ENCODE measurements around the gene CNTN2. TPM values are rescaled to one million over a fixed set of nuclear protein-coding genes. Genes with fewer than 3 reads are reported as not detected.

CNTN2 gene
- total RNA-seq, 1 donor from 2014 or later: not detected

- no peak for DNase-seq (ENCODE audit: extremely low read depth, low read depth, low spot score)
Measured at GRCh38 chr1:205017766-205018165, 25.2 kb upstream of the CNTN2 start.

DNA sequence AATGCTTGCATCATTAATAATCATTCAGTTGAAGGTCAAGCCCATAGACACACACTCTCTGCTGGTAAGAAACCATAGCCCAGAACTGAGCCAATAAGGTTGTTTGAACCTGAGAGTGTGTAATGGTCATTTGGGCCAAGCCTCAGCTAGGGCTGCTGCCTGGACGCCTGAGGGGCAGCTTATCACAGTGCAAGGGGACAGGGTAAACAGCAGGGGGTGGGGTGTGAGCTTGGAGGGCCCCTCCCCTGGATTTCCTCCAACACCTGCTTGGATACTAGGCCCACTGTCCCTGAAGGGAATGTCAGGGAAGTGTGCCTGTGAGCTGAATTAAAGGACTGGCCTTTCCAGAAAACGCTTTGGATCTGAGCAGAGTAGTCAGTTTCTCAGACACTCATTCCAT is 24.6 kb upstream of the CNTN2 start:
- no peak for DNase-seq (ENCODE audit: extremely low read depth, low read depth, low spot score)

DNA sequence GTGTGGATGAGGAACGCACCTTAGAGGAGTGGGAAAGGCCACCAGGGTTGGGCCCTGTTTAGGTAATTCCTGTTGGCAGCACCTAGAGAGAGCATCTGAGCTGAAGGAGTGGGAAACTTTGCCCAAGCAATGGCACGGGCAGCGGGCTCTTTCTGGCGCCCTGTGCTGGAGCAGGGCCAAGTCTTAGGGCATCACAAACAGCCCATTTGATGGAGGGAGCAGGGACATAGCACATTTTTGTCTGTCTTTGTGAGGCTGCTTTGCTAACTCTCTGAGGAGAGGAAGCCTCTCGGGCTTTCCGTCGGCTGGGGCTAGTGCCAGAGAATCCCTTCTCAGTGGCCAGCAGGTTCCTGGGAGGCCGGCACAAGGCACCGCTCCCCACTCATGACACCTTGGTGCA is 22.5 kb upstream of the CNTN2 start:
- no peak for DNase-seq (ENCODE audit: extremely low read depth, low read depth, low spot score)

- DNase-seq (ENCODE audit: extremely low read depth, low read depth, low spot score): no peak
Measured at GRCh38 chr1:205024679-205025078, 18.3 kb upstream of the CNTN2 start.

DNA sequence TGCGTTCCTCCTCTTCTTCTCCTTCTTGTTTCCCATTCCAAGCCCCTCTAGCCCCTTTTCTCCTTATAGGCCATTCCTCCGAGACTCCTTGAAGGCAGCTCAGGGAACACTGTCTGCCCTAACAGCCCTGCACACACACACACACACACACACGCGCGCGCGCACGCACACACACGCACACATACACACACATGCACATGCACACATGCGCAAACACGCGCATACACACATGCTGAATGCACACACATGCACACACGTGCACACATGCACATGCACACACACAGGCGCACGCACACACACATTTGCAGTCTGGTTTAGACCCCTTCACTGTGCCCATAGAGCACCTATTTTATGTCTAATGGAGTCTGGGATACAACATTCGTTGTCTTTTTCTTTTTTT is 17.8 kb upstream of the CNTN2 start:
- DNase-seq (ENCODE audit: extremely low read depth, low read depth, low spot score): no peak

- no peak for DNase-seq (ENCODE audit: extremely low read depth, low read depth, low spot score)
Measured at GRCh38 chr1:205026181-205026580, 16.8 kb upstream of the CNTN2 start.

DNA sequence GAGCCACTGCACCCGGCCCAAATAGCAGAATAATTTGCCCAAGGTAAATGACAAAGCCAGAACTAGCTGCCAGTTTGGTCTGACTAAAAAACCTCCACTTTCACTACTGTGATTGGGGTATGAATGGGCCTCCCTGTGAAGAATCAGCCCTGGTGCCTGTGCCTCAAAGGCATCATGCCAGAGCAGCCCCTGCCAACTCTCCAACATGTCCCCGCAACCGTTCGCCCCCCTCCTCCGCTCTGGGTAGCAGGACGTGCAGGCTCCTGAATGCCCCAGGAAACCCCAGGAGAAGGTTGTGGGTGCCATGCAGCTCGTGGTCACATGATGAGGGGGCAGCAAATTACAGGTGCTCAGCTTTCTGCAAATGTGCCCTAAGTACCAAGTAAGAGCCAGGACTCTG is 14.6 kb upstream of the CNTN2 start:
- DNase-seq (ENCODE audit: extremely low read depth, low read depth, low spot score): no peak

DNA sequence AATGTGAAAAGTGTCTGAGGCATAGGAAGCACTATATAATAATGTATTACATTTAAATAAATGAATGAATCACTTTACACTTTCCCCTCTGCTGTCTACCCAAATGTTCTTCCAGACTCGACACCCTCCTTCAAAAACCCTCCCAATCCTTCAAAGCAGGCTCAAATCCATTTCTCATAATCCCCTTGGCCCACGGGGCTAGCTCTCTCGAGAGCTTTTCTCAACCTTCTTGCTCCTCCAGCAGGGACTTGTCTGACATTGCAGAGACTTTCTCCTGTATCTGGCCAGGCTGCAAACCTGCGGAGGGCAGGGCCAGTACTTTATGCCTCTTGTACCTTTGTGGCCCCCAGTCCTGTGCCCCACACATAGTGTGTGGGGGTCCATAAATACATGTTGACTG is 14.1 kb upstream of the CNTN2 start:
- no peak for DNase-seq (ENCODE audit: extremely low read depth, low read depth, low spot score)

DNA sequence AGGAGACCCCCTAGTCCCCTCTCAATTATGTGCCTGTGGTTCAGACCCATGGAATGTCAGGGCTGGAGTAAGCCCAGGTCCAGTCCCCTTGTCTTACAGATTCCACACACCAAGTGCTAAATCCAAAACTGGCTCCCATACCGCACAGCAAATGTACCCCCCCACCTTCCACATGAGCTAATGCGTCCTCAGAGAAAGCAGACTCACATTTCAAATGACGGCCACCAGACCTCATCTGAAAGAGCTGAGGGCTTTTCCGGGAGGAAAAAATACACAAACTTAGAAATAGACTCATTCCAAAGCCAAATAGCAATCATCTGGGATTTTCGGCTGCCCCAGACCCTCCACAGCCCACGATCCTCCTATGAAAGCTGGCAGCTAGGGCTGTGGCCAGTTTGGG is 12.8 kb upstream of the CNTN2 start:
- DNase-seq (ENCODE audit: extremely low read depth, low read depth, low spot score): no peak

GRCh38 chr1:205030896-205031295 is 12.1 kb upstream of the CNTN2 start:
- DNase-seq (ENCODE audit: extremely low read depth, low read depth, low spot score): no peak

DNA sequence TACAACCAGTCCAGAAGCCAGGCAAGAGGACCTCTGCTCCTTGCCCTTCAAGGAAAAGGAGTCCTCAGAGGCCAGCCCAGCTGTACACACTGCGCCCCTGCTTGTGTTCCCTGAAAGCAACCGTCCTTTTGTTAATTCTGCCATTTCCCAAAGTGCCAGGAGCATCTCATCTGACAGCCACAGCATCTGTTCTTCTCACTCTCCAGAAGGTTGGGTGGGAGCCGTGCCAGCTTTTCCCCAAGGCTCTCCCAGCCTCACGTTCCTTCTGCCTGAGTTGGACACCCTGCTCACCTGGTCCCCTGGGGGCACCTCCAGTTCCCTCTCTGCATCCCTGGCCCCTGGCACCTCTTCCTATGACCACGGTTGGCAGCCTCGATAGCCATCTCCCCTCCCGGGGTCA is 10.5 kb upstream of the CNTN2 start:
- no peak for DNase-seq (ENCODE audit: extremely low read depth, low read depth, low spot score)

DNA sequence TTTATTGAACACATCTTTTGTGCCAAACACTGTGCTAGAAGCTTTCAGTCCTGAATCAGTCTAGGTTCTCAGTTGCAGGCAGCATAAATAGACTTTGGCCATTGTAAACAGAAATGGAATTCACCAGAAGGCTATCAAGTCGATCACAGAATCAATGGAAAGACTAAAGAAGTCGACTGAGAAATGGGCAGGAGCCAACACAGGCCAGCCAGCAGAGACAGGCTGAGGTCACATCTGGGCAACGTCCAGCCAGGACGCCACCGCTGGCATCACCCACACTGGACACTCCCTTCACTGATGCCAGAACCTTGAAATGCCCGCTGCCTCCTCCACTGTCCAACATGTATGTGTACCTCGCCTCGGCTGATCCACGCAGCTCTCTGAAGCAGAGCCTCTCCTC is 5.5 kb upstream of the CNTN2 start:
- DNase-seq (ENCODE audit: extremely low read depth, low read depth, low spot score): no peak

DNA sequence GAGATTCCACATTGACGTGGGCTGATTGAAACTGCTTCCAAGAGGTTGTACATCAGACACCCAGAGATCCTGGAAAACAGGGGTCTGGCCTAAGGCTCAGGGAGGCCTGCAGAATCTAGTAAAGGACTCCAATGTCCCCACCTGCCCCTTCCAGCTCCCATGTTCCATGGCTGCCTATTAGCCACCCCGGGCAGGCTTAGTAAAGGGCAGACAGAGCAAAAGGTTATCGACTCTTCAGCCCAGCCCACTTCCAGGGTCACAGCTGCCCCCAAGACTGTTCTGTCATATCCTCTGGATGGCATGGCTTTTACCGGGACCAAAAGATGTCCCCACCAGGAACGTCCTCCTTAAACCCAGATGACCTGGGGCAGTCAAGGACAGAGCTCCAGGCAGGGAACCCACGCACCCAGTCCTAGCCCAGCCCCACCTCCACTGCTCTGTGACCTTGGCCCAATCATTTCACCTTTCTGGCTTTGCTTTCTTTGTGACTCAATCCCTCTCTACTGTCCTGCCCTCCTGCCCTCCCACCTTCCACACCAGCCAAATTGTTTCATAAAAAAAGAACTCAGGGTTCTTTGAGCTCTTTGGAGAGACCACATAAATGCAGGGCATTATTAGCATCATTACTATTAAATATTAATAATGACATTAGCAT is 4.8 kb upstream of the CNTN2 start:
- no peak for DNase-seq (ENCODE audit: extremely low read depth, low read depth, low spot score)

GRCh38 chr1:205041001-205041715 is 1.9 kb upstream of the CNTN2 start:
- no peak for DNase-seq (ENCODE audit: extremely low read depth, low read depth, low spot score)

GRCh38 chr1:205041998-205042910 is 758 bp upstream of the CNTN2 start:
- DNase-seq (ENCODE audit: extremely low read depth, low read depth, low spot score): no peak

DNA sequence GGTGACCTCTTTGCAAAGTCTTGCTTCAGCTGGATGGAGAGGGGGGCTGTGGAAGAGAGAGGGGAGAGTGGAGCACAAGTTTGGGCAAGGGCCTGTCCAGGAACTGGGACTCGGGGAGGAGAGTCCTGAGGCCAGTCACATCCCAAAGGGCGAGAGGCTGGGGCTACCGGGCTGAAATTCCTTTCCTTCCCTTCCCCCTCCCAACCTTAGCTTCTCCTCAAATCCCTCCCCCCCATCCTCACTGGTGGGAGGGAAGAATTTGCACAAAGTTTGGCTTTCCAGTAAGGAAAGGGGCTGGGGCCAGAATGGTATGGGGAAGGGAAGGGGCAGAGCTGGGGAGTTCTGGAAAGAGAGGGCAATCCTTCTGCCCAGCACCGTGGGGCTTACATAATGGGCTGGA is 854 bp downstream of the CNTN2 start:
- no peak for DNase-seq (ENCODE audit: extremely low read depth, low read depth, low spot score)

- no peak for DNase-seq (ENCODE audit: extremely low read depth, low read depth, low spot score)
Measured at GRCh38 chr1:205044741-205045140, 1.7 kb downstream of the CNTN2 start.

DNA sequence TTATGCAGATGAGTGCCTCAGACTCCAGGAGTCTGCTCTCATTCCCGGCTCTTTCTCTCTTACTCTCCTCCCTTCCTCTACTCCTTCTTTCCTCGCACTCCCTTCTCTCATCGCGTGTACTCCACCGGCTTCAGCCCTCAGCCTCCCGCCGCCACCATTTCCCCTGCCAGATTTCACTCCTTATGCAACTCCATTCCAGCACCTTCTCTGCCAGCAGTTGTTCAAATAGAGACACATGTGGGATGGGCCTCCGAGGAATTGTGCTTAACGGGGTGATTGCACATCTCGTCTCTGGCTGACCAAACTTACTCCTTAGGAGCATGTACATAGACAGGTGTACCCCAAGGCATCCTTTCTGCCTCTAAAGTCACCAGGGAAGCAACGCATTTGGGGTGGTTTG is 2.1 kb downstream of the CNTN2 start:
- DNase-seq (ENCODE audit: extremely low read depth, low read depth, low spot score): no peak

DNA sequence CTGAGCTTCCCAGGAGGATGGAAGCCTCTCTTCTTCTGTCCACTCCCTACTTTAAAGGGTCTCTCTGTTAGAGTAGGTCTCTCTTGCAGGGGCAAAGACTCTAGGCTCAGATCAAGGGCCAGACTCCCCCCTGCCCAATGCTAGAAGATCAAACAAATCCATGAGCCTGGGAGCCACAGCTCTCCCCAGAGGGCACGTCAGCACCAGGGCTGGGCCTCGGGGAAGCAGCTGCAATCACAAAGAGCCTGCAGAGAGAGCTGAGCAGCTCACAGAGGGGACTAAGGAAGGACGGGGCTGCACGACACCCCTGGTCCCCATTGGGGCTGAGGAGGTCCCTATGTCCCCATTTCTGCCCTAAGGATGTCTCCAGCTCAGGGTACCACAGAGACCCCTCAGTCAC is 3.9 kb downstream of the CNTN2 start:
- DNase-seq (ENCODE audit: extremely low read depth, low read depth, low spot score): no peak

DNA sequence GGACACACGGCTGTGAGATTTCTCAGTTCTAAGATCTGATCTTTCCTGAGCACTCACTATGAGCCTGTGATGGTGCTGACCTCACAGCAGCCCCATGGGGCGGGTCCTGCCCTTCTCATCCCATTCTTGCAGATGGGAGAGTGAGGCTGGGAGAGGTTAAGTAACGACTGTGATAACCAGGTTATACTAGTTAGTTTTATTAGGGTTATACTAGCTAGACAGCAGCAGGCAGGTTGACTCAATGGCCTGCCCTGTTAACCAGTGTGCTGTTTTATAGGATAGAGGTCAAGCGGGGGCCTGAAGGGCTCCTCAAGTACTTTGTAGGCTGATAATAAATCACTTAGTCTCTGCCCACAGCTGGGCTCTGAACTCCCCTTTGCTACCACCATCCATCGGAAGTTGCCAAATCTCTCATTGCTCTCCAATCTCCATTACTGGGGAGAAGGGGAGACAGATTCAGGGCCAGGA is 4.8 kb downstream of the CNTN2 start:
- no peak for DNase-seq (ENCODE audit: extremely low read depth, low read depth, low spot score)

DNA sequence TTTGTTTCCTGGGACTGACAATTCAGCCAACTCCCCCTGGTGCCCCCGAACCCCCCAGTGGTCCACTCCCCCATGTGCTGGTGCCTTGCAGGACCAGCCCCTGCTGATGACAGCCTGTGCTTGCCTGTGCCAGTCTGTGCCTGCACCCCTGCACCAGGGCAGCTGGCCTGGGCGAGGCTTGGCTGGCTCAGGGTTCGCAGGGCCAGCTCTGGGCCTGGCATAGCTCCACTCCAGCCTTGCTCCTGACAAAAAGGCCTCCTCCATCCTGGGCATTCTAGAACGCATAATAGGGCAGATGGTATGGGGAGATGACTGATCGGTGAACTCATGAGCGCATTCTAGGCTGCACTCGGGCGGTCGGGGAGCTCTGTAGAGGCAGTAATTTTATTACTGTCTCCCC is 5.4 kb downstream of the CNTN2 start:
- DNase-seq (ENCODE audit: extremely low read depth, low read depth, low spot score): no peak

- DNase-seq (ENCODE audit: extremely low read depth, low read depth, low spot score): no peak
Measured at GRCh38 chr1:205049479-205049878, 6.5 kb downstream of the CNTN2 start.
